ENCODE data around the gene TAOK3. TPM values are rescaled to one million over a fixed set of nuclear protein-coding genes. Genes with fewer than 3 reads are reported as not detected.

TAOK3 gene
- total RNA-seq, 1 donor from 2014 or later, result 1.1 TPM

DNA sequence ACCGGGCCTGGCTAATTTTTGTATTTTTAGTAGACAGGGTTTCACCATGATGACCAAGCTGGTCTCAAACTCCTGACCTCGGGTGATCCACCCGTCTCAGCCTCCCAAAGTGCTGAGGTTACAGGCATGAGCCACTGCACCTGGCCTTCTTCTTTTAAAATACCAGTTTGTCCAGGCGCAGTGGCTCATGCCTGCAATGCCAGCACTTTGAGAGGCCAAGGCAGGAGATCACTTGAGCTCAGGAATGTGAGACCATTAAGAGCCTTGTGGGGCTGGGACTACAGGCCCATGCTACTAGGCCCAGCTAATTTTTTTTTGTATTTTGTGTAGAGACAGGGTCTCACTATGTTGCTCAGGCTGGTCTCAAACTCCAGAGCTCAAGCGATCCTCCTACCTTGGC is 244.8 kb downstream of the TAOK3 start:
- peaks cover 2% of the 10 kb centered on the region for H3K27me3 Mint-ChIP-seq (ENCODE audit: insufficient read depth, low read depth)
- H3K27ac Mint-ChIP-seq, result no peak overlapping the region
- no peaks in the 10 kb centered on the region for H4K20me1 ChIP-seq (ENCODE audit: low read depth)
- H3K4me3 ChIP-seq, result no peak overlapping the region
- H3K4me3 Mint-ChIP-seq, result no peak overlapping the region
- H3K9ac ChIP-seq, result no peak overlapping the region
- H3K9me3 Mint-ChIP-seq, result peaks cover 2% of the 10 kb centered on the region
- no peak overlapping the region for H3K27ac ChIP-seq
- H3F3A ChIP-seq (ENCODE audit: low read depth), result no peaks in the 10 kb centered on the region
- no peaks in the 10 kb centered on the region for H3K9me3 ChIP-seq (ENCODE audit: low read depth)
- TF ChIP-seq EZH2phosphoT487 (IDR thresholded peaks at IDR 0.05) (no peak), EZH2 (IDR thresholded peaks at IDR 0.05) (no peak)
- TF ChIP-seq, protein P1, sequence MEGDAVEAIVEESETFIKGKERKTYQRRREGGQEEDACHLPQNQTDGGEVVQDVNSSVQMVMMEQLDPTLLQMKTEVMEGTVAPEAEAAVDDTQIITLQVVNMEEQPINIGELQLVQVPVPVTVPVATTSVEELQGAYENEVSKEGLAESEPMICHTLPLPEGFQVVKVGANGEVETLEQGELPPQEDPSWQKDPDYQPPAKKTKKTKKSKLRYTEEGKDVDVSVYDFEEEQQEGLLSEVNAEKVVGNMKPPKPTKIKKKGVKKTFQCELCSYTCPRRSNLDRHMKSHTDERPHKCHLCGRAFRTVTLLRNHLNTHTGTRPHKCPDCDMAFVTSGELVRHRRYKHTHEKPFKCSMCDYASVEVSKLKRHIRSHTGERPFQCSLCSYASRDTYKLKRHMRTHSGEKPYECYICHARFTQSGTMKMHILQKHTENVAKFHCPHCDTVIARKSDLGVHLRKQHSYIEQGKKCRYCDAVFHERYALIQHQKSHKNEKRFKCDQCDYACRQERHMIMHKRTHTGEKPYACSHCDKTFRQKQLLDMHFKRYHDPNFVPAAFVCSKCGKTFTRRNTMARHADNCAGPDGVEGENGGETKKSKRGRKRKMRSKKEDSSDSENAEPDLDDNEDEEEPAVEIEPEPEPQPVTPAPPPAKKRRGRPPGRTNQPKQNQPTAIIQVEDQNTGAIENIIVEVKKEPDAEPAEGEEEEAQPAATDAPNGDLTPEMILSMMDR (IDR thresholded peaks at IDR 0.05), result no peak
- H3K4me2 ChIP-seq, result no peak overlapping the region
- H3K27me3 ChIP-seq, result no peaks in the 10 kb centered on the region
- no peak for DNase-seq (ENCODE audit: low spot score)
- H3K4me1 ChIP-seq, result no peaks in the 10 kb centered on the region
- peaks cover 4% of the 10 kb centered on the region for H3K36me3 Mint-ChIP-seq
- H2AFZ ChIP-seq (replicated peaks), result no peak overlapping the region
- no peaks in the 10 kb centered on the region for H3K36me3 ChIP-seq
- peaks cover 4% of the 10 kb centered on the region for H3K4me1 Mint-ChIP-seq
- H3K79me2 ChIP-seq (ENCODE audit: low read depth), result no peaks in the 10 kb centered on the region

DNA sequence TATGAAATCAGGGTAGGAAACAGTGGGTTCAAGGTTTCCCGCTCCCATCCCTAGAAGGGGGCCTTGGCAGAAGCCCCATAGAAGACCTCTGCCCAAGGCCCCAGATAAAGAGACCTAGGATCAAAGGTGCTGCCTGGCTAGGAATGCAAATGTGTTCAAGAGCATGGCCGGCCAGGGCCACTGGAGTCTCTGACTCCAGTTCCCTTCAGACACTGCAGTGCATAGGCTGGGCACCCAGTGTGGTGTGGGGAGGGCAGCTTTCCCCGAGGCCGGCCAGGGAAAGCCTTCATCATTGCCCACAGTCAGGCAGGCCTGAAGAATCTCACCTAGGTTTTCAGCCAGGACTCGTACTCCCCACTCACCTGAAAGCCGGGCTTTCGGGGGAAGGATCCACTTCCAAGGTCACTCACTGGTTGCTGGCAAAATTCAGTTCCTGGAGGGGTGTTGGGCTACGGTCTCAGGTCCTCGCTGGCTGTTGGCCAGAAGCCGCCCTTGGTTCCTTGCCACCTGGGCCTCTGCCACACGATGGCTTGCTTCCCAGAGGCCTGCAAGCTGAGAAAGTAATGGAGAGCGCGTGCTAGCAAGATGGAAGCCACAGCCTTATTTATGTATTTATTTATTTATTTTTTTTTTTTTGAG is 246.5 kb downstream of the TAOK3 start:
- H3K4me3 Mint-ChIP-seq, result no peak overlapping the region
- no peak overlapping the region for H3K4me2 ChIP-seq
- H2AFZ ChIP-seq (replicated peaks), result no peak overlapping the region
- H3K9ac ChIP-seq, result no peak overlapping the region
- no peaks in the 10 kb centered on the region for H3K79me2 ChIP-seq (ENCODE audit: low read depth)
- H3K36me3 Mint-ChIP-seq, result peaks cover 4% of the 10 kb centered on the region
- H3K27me3 ChIP-seq, result no peaks in the 10 kb centered on the region
- no peak overlapping the region for H3K27ac ChIP-seq
- H3K4me3 ChIP-seq, result no peak overlapping the region
- peaks cover 2% of the 10 kb centered on the region for H3K27me3 Mint-ChIP-seq (ENCODE audit: insufficient read depth, low read depth)
- no peaks in the 10 kb centered on the region for H3K4me1 Mint-ChIP-seq
- no peaks in the 10 kb centered on the region for H3K36me3 ChIP-seq
- TF ChIP-seq EZH2 (IDR thresholded peaks at IDR 0.05) (no peak), EZH2phosphoT487 (IDR thresholded peaks at IDR 0.05) (no peak)
- TF ChIP-seq, protein P1 (IDR thresholded peaks at IDR 0.05), result no peak
- peaks cover 4% of the 10 kb centered on the region for H3F3A ChIP-seq (ENCODE audit: low read depth)
- H3K9me3 Mint-ChIP-seq, result peaks cover 2% of the 10 kb centered on the region
- no peaks in the 10 kb centered on the region for H3K4me1 ChIP-seq
- no peaks in the 10 kb centered on the region for H4K20me1 ChIP-seq (ENCODE audit: low read depth)
- H3K9me3 ChIP-seq (ENCODE audit: low read depth), result no peaks in the 10 kb centered on the region
- no peak overlapping the region for H3K27ac Mint-ChIP-seq
- no peak for DNase-seq (ENCODE audit: low spot score)

DNA sequence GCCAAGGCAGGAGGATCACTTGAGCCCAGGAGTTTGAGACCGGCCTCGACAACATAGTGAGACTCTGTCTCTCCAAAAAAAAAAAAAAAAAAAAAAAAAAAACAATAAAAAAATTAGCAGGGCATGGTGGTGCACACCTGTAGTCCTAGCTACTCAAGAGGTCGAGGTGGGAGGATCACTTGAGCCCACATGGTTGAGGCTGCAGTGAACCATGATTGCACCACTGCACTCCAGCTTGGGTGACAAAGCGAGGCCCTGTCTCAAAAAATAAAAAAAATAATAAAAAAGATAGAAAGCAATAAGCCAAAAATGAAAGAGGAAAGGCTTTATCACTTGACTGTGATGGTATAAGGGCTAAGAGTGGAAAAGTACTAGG is 247.0 kb downstream of the TAOK3 start:
- Mint-ChIP-seq H3K27me3 (ENCODE audit: insufficient read depth, low read depth) (peaks cover 2% of the 10 kb centered on the region), H3K4me1 (peaks cover 3% of the 10 kb centered on the region), H3K36me3 (peaks cover 4% of the 10 kb centered on the region), H3K27ac (no peak overlapping the region), H3K4me3 (no peak overlapping the region), H3K9me3 (peaks cover 2% of the 10 kb centered on the region)
- Histone ChIP-seq H3K4me1 (peaks cover under 1% of the 10 kb centered on the region), H3K9ac (no peak overlapping the region), H3K4me2 (no peak overlapping the region), H3F3A (ENCODE audit: low read depth) (peaks cover 8% of the 10 kb centered on the region), H2AFZ (replicated peaks) (no peak overlapping the region), H3K9me3 (ENCODE audit: low read depth) (no peaks in the 10 kb centered on the region), H3K4me3 (no peak overlapping the region), H3K79me2 (ENCODE audit: low read depth) (no peaks in the 10 kb centered on the region), H4K20me1 (ENCODE audit: low read depth) (no peaks in the 10 kb centered on the region), H3K27ac (no peak overlapping the region), H3K36me3 (no peaks in the 10 kb centered on the region), H3K27me3 (no peaks in the 10 kb centered on the region)
- TF ChIP-seq EZH2 (IDR thresholded peaks at IDR 0.05), result no peak
- TF ChIP-seq EZH2phosphoT487 (IDR thresholded peaks at IDR 0.05), result no peak
- TF ChIP-seq, protein P1 (IDR thresholded peaks at IDR 0.05), result no peak
- DNase-seq (ENCODE audit: low spot score), result no peak
